Dedifferentiated amniotic fluid mesenchymal stem cell (primary cell): ENCODE data around the gene HEXD.
"Not testable (repeated sequence)": the region's sequence is repeated elsewhere in the genome, so short reads cannot be mapped to it uniquely, and the experiment has no call there.

ENCODE experiments used
- DNase-seq: peaks from one replicate; pipeline ENCODE4 v3.0.0-alpha.2; 2016; ENCODE audit errors: extremely low spot score

HEXD gene

DNA sequence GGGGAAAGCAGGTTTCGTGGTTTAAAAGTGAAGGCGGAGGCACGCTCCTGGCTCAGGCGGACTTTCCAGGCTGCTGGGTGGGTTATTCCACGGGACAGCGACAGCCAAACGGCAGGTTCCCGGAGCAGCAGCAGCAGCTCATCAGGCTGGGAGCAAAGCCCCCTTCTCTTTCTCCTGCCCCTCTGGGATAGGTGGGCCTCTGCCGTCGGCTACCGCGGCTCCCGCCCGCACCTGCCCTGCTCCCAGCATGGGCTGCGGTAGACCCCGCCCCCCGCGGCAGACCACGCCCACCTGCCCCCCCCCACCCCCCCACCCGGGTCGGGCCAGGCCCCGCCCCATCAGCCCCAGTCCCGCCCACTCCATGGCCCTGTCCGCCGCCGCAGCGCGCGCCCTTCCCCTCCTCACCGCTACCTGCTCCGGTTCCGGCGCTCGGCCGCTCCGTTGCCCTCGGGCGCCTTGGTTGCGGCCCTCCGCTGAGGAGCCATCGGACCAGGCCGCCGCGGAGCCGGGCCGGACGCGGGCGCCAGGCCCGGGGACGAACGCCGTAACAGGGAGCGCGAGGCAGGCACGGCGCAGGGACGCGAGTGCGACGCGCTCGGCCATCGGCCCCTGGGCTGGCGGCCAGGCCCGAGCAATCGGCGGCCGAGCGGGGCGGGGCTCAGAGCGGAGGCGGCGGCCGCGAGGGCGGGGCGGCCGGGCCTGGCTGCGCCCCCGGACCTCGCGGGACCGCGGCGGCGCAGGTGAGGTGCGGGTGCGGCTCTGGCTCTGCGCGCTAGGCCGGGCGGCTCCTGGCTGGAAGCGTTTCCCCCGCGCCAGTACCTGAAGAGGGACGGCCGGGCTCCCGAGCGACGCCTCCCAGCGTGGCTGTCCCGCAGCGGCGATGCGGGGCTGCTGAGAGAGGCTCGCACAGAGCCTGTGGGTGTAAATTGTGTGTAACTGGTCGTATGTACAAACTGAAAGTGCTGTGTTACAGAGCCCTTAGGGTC lies at the start of gene HEXD, which contains the start of gene OGFOD3:
HEXD (plus strand) TSS at position 347 of the 986 bp plus-strand sequence. CDS start 1,453 bp downstream, outside the sequence.
OGFOD3 (minus strand) TSS at position 586 of the 986 bp plus-strand sequence; CDS start at position 485, 101 bp downstream.
- DNase-seq, result peak; percentile 62

DNA sequence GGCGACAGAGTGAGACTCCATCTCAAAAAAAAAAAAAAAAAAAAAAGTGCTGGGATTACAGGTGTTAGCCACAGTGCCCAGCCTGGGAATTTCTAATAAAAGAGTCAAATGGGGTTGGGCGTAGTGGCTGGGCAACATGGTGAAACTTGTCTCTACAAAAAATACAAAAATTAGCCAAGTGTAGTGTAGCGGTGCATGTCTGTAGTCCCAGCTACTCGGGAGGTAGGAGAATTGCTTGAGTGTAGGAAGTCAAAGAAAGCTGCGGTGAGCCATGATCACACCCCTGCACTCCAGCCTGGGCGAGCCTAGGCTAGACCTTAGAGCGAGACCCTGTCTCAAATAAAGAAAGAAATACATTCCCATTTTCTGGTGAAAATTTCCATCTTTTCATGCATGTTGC lies 48.9 kb upstream of the HEXD start:
- no peak for DNase-seq

DNA sequence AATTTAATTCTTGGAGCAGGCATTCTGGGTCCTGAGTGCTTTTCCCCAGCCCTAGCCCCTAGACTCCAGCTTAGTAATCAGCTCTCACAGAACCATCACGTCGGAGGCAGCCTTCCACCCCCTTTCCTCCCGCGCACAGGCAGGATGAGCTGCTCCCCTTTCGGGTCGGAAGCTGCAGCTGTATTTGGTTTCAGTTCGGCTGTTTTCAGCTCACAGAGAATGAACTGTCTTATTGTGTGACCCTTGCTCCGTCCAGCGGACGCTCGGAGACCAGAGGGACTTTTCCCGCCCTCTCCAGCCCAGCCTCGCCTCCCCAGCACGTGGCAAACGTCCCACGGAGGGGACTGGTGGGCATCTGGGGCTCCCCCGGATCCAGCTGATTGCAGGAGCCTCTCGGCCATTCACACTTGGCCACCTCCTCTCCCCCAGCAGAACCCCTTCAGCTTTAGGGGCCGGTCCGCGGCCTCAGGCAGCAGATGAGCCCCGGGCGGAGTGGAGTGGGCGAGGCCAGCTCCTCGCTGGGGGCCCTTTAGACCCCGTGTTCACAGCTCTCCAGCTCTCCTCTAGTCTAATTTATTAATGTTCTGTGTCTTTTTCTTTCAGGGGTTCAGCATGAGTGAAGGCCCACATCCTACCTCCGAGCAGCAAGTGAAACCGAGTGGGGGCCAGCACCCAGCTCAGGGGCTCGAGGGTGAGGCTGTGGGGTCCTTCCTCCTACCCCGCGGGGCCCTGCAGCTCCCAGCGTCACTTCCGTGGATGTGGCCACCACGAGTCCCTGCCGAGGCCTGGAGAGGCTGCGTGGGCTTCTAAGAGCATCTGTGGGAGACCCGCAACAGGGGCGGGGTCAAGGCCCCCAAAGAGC lies 47.4 kb upstream of the HEXD start:
- DNase-seq, result no peak

DNA sequence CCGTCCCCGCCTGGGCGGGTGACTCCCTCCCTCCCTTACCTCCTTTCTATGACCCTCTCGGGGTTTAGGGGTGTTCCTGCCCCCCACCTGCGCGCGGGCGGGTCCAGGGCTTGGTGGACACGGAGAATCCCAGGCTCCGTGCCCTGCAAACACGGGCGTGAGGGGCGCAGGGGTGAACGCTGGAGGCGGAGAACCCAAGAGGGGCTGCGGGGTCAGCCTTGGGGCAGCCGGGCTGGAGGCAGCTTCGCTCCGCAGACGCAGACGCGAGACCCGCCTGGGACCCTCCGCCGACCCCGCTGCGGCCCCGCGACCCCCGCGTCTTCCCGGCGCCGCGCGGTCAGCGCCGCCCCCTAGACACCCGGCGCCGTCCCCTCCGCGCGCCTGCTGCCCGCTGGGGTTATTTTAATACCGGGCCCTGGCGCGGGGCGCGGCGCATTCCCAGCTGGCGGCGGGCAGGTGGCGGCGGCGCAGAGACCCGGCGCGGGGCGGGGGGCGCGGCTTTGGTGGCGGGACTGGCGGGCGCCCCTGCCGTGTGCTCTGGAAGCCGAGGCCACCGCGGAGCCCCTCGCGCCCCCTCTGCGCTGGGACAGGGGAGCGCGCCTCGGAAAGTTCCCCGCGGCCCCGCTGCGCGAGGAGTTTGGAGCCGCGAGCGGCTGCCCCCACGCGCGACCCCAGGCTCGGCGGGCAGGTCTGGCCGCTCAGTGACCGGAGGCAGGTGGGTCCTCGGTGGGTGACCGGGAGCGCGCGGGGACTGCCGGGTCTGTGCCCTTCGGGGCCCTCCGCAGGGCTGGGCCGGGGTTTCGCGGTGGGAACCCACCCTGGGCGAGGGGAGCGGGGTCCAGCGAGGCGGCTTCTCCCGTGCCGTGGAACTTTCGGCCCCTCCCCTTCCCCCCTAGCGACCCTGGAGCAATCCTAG lies 46.6 kb upstream of the HEXD start, which contains the start of gene UTS2R:
UTS2R (plus strand) TSS at position 433 of the 916 bp plus-strand sequence. CDS start 2,560 bp downstream, outside the sequence.
- DNase-seq, result no peak

DNA sequence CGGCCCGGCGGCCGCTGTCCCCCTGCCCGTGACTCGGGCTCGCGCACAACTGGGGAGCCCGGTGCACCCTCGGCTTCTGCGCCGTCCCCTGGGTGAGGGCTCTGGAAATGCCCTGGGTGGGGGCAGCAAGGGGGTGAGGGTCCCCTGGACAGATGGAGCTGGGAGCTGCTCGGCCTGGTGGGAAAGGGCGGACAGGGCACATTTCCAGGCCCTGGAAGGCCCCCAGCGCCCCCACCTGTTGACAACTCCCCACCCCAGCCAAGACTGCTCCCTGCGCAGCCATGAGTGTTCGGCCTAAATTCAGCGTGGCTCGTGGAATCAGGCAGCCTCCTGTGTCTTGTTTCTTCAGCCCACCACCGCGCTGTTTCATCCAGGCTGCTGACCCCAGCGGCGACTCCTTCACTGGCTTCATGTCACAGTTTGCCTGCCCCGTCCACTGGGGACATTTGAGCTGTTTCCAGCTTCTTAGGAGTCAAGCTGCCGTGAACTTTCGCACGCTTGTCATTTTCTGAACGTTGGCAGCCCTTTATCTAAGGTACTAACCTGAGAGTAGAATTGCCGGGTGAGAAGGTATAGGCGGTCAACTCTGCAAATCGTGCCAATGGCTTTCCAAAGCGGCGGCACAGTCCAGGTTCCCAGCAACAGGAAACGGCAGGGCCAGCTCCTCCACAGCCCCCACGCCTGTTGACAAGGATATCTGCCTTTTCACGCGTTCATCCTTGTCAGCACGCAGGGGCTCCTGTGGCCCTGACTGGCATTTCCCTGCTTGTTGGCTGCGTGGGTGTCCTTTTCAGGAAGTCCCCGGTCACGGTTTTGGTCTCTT lies 45.7 kb upstream of the HEXD start:
- DNase-seq, result no peak

DNA sequence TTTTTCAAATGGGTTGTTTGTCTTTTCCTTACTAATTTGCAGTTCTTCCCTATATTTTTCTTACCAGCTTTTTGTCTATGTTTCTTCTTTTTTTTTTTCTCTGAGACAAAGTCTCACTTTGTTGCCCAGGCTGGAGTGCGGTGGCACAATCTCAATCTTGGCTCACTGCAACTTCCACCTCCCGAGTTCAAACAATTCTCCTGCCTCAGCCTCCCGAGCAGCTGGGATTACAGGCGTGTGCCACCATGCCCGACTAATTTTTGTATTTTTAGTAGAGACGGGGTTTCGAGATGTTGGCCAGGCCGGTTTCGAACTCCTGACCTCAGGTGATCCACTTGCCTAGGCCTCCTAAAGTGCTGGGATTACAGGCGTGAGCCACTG lies 45.1 kb upstream of the HEXD start:
- DNase-seq, result not testable (repeated sequence)

DNA sequence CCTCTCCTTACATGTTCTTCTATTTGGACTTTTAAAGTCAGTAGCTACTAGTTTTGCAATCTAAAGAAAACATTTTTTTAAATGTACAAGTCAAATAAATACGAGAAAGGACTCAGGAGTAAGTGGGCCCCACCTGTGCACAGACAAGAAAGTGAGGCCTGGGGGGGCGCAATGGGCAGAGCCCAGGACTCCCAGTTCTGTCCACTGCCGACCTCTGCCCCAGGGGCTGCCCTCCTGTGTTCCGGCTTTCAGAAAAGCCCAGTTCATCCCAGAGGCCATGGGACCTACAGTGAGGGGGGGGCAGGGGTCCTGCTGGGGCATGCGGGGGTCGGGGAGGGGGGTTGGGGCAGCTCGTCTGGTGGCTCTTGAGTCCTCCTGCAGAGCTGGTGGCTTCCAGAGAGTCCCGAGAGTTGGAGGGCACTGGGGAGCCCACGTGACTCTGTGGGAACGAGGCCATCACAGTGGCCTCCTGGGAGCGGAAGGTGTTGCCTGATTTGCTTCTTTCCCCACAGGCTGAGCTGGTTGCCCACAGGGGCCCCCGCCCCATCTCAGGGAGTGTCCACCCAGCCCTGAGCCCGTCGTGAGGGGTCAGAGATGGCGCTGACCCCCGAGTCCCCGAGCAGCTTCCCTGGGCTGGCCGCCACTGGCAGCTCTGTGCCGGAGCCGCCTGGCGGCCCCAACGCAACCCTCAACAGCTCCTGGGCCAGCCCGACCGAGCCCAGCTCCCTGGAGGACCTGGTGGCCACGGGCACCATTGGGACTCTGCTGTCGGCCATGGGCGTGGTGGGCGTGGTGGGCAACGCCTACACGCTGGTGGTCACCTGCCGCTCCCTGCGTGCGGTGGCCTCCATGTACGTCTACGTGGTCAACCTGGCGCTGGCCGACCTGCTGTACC lies 44.2 kb upstream of the HEXD start:
- DNase-seq, result no peak

DNA sequence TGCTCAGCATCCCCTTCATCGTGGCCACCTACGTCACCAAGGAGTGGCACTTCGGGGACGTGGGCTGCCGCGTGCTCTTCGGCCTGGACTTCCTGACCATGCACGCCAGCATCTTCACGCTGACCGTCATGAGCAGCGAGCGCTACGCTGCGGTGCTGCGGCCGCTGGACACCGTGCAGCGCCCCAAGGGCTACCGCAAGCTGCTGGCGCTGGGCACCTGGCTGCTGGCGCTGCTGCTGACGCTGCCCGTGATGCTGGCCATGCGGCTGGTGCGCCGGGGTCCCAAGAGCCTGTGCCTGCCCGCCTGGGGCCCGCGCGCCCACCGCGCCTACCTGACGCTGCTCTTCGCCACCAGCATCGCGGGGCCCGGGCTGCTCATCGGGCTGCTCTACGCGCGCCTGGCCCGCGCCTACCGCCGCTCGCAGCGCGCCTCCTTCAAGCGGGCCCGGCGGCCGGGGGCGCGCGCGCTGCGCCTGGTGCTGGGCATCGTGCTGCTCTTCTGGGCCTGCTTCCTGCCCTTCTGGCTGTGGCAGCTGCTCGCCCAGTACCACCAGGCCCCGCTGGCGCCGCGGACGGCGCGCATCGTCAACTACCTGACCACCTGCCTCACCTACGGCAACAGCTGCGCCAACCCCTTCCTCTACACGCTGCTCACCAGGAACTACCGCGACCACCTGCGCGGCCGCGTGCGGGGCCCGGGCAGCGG lies 43.4 kb upstream of the HEXD start:
- DNase-seq, result no peak

DNA sequence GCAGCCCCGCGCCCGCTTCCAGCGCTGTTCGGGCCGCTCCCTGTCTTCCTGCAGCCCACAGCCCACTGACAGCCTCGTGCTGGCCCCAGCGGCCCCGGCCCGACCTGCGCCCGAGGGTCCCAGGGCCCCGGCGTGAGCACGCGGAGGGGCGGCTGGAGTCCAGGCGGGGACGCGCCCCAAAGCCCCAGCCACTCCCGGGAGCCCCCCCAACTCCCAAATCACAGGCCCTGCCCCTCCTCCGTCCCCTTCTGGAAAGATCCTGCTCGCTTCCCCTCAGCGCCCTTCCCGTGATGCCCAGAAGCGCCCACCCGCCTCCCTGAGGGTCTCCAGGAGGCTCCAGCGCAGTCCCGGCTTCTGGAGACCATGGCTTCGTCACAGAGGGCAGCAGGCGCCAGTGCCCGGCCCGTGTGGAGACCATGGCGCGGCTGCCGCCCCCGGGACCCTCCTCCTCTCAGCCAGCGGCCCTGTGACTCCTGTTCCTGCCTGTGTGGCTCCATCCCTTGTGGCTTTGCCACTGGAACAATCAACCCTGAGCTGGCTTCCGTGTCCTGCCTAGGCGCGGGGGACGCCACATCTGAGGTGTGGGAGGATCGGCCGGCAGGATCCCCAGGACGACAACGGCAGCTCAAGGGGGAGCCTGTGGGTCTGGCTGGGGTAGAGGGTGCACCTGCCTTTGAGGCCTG lies 42.6 kb upstream of the HEXD start:
- no peak for DNase-seq

DNA sequence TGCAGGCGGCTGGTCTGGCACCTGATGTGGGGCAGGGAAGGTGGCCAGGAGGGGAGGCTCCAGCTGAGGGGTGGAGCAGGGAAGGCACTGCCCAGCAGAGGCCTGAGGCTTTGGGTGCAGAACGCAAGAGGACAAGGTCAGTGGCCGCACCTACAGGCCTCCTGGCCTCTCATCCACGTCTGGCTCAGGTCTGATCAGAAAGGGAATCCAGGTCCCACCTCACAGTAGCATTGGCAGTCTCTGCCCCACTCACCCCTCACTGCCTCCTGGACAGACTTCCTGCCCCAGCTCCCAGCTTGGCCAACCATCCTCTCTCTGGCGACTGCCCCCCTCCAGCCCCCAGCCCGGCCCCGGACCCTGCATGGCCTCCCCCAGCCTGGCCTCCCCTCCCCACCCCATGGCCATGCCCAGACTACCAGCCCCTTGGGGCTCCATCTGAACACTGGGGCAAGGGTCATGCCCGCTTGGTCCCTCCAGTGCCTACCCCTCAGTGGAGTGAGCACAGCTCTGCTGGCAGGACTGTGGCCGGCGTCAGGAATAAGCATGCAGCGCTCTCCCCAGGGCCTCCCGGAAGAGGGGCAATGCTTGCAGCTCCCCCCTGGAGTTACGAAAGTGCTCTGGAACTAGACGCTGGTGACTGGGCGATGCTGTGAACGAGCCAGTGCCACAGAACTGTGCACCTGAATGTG lies 42.0 kb upstream of the HEXD start:
- DNase-seq, result no peak

DNA sequence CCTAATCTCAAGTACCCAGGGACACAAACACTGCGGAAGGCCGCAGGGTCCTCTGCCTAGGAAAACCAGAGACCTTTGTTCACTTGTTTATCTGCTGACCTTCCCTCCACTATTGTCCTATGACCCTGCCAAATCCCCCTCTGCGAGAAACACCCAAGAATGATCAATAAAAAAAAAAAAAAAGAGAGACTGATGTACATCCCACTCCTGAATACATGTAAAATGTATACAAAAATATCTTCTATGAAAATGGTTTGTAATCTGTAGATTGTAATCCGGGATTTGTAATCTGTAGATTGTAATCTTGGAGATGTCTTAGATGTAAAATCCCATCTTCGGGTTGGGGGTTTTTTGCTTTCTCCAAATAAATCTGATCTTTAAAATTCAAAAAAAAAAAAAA lies 40.9 kb upstream of the HEXD start:
- DNase-seq, result not testable (repeated sequence)

DNA sequence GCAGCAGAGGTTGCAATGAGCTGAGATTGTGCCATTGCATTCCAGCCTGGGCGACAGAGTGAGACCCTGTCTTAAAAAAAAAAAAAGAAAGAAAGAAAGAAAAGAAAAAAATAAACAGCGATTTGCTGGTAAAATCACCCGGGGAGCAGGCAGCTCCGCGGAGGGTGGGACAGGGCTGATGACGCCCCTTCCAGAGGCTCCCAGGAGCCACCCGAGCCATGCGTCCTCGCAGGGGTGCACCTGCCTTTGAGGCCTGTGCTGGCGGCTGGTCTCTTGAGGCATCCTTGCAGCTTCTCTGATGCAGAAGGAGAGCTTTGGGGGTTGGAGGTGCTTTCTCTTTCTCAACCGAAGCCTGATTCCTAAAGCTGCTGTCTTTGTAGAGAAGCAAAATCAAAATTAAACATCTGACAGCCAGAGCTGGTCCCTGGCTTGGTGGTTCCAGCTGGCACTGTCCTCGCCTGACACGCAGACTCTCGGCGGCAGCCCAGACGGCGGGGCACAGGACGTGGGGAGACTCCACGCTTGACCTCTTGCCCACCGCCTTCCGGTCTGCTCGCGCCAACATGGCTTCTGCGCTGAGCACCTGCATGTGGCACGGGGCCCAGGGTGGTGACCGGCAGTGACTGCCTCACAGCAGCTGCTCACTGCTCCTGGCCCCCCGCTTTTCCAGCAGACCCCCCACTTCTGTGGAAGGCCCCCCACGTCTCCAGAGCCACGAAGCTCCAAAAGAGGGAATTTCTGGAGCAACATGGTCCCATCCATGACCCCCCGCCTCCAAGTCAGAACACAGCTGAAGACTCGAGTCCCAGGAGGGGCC lies 40.0 kb upstream of the HEXD start:
- no peak for DNase-seq

DNA sequence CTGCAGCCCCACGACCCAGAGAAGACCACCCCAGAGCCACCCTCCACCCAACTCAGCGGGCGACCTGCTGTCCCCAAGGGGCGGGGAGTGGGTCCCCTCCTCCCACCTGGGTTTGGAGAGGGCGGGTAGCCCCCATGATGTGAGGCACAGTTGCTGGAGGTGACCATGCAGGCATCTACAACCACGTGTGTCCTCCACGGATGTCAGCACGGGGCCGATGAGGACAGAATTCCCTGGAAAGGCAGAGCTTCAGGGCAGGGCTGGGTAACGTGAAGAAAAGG lies 39.5 kb upstream of the HEXD start:
- no peak for DNase-seq

DNA sequence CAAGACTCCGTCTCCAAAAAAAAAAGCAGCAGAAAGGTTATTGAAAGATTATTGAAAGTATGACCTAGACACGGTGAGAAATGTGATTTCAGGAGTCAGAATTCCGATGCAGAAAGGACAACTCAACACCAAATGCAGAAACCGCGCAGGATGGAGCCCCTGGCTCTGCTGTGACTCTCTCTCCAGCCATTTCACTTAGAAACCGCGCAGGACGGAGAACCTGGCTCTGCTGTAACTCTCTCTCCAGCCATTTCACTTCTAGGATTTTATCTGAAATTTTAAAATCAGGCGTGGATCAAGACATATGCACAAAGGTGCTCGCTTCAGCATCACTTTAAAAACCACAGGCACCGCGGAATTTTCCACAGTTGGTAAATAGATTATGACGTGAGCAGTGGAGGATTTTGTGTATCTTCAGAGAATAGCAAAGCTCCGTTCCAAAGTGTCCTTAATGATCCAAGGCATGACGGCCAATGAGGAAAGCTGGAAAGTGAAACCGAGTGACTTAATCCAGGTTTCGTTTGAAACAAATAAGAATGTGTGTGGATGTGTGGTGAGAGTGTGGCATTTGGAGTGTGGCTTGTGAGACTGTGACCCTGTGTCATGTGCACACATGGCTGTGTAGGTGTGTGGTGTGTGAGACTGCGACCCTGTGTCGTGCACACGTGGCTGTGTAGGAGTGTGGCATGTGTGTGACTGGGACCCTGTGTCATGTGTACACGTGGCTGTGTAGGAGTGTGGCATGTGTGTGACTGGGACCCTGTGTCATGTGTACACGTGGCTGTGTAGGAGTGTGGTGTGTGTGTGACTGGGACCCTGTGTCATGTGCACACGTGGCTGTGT lies 37.1 kb upstream of the HEXD start:
- DNase-seq, result peak; percentile 16

DNA sequence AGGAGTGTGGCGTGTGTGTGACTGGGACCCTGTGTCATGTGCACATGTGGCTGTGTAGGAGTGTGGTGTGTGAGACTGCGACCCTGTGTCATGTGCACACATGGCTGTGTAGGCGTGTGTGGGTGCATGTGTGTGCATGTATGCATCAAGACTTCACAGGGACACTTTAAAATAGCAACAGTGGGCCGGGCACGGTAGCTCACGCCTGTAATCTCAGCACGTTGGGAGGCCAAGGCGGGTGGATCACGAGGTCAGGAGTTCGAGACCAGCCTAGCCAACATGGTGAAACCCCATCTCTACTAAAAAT lies 36.5 kb upstream of the HEXD start:
- DNase-seq, result not testable (repeated sequence)
